ENCODE measurements around the gene ACADSB.

ACADSB gene

GRCh38 chr10:122992031-122992585 is 16.7 kb upstream of the ACADSB start:
- H3K36me3 Mint-ChIP-seq = peaks cover 13% of the 10 kb centered on the region
- no peak overlapping the region for H3K27ac Mint-ChIP-seq
- ATAC-seq (ENCODE audit: low read depth) (no peak), DNase-seq (ENCODE audit: low spot score in 2 of 2) (no peak)
- no peaks in the 10 kb centered on the region for H3K27me3 Mint-ChIP-seq
- H3K9me3 Mint-ChIP-seq = no peaks in the 10 kb centered on the region
- H3K4me1 Mint-ChIP-seq = peaks cover 3% of the 10 kb centered on the region
- H3K4me3 Mint-ChIP-seq = no peak overlapping the region

- no peak overlapping the region for H3K4me3 Mint-ChIP-seq
- H3K4me1 Mint-ChIP-seq = peaks cover 3% of the 10 kb centered on the region
- DNase-seq (ENCODE audit: low spot score in 2 of 2) (no peak), ATAC-seq (ENCODE audit: low read depth) (no peak)
- H3K36me3 Mint-ChIP-seq = peaks cover 10% of the 10 kb centered on the region
- H3K27ac Mint-ChIP-seq = no peak overlapping the region
- no peaks in the 10 kb centered on the region for H3K9me3 Mint-ChIP-seq
- no peaks in the 10 kb centered on the region for H3K27me3 Mint-ChIP-seq
These were observed 14.9 kb upstream of the ACADSB start for GRCh38 chr10:122993797-122994336.

GRCh38 chr10:122995936-122996335 is 12.9 kb upstream of the ACADSB start:
- H3K36me3 Mint-ChIP-seq = peaks cover 10% of the 10 kb centered on the region
- no peaks in the 10 kb centered on the region for H3K9me3 Mint-ChIP-seq
- no peak for DNase-seq (ENCODE audit: low spot score in 2 of 2)
- no peak overlapping the region for H3K4me3 Mint-ChIP-seq
- H3K4me1 Mint-ChIP-seq = peaks cover 13% of the 10 kb centered on the region
- H3K27me3 Mint-ChIP-seq = no peaks in the 10 kb centered on the region
- H3K27ac Mint-ChIP-seq = no peak overlapping the region
- ATAC-seq (ENCODE audit: low read depth) = no peak

GRCh38 chr10:122997864-122998263 is 10.9 kb upstream of the ACADSB start:
- Mint-ChIP-seq H3K4me1 (peaks cover 21% of the 10 kb centered on the region), H3K9me3 (no peaks in the 10 kb centered on the region), H3K27ac (peak overlapping the region; percentile 28), H3K36me3 (peaks cover 14% of the 10 kb centered on the region), H3K27me3 (no peaks in the 10 kb centered on the region), H3K4me3 (no peak overlapping the region)
- no peak for ATAC-seq (ENCODE audit: low read depth)
- DNase-seq (ENCODE audit: low spot score in 2 of 2) = no peak

GRCh38 chr10:122998360-122998917 is 10.4 kb upstream of the ACADSB start:
- H3K27ac Mint-ChIP-seq = peak overlapping the region; percentile 28
- no peak for ATAC-seq (ENCODE audit: low read depth)
- no peak for DNase-seq (ENCODE audit: low spot score in 2 of 2)
- H3K9me3 Mint-ChIP-seq = no peaks in the 10 kb centered on the region
- no peak overlapping the region for H3K4me3 Mint-ChIP-seq
- peaks cover 21% of the 10 kb centered on the region for H3K4me1 Mint-ChIP-seq
- no peaks in the 10 kb centered on the region for H3K27me3 Mint-ChIP-seq
- H3K36me3 Mint-ChIP-seq = peaks cover 14% of the 10 kb centered on the region

GRCh38 chr10:122998934-122999333 is 9.9 kb upstream of the ACADSB start:
- peaks cover 24% of the 10 kb centered on the region for H3K4me1 Mint-ChIP-seq
- H3K4me3 Mint-ChIP-seq = no peak overlapping the region
- H3K36me3 Mint-ChIP-seq = peaks cover 13% of the 10 kb centered on the region
- DNase-seq (ENCODE audit: low spot score in 2 of 2) = no peak
- no peak for ATAC-seq (ENCODE audit: low read depth)
- no peaks in the 10 kb centered on the region for H3K9me3 Mint-ChIP-seq
- H3K27ac Mint-ChIP-seq = peak overlapping the region; percentile 28
- H3K27me3 Mint-ChIP-seq = no peaks in the 10 kb centered on the region

- H3K4me1 Mint-ChIP-seq = peaks cover 24% of the 10 kb centered on the region
- H3K27ac Mint-ChIP-seq = peak overlapping the region; percentile 68
- no peak overlapping the region for H3K4me3 Mint-ChIP-seq
These were observed 9.5 kb upstream of the ACADSB start for GRCh38 chr10:122999347-122999746.

GRCh38 chr10:123000155-123000554 is 8.7 kb upstream of the ACADSB start:
- DNase-seq (ENCODE audit: low spot score in 2 of 2) (no peak), ATAC-seq (ENCODE audit: low read depth) (no peak)
- Mint-ChIP-seq H3K27ac (peak overlapping the region; percentile 68), H3K4me1 (peaks cover 23% of the 10 kb centered on the region), H3K4me3 (no peak overlapping the region), H3K9me3 (no peaks in the 10 kb centered on the region), H3K27me3 (no peaks in the 10 kb centered on the region), H3K36me3 (peaks cover 9% of the 10 kb centered on the region)

More at GRCh38 chr10:122999347-122999746, 9.5 kb upstream of the ACADSB start:
- Mint-ChIP-seq H3K9me3 (no peaks in the 10 kb centered on the region), H3K27me3 (no peaks in the 10 kb centered on the region), H3K36me3 (peaks cover 10% of the 10 kb centered on the region)
- no peak for ATAC-seq (ENCODE audit: low read depth)
- DNase-seq (ENCODE audit: low spot score in 2 of 2) = no peak

GRCh38 chr10:123001370-123001769 is 7.4 kb upstream of the ACADSB start:
- H3K36me3 Mint-ChIP-seq = peaks cover 4% of the 10 kb centered on the region
- no peak for ATAC-seq (ENCODE audit: low read depth)
- H3K9me3 Mint-ChIP-seq = no peaks in the 10 kb centered on the region
- H3K27me3 Mint-ChIP-seq = no peaks in the 10 kb centered on the region
- peaks cover 25% of the 10 kb centered on the region for H3K4me1 Mint-ChIP-seq
- no peak overlapping the region for H3K4me3 Mint-ChIP-seq
- DNase-seq (ENCODE audit: low spot score in 2 of 2) = no peak
- H3K27ac Mint-ChIP-seq = no peak overlapping the region

- DNase-seq (ENCODE audit: low spot score in 2 of 2) = no peak
- Mint-ChIP-seq H3K27me3 (no peaks in the 10 kb centered on the region), H3K9me3 (no peaks in the 10 kb centered on the region), H3K4me3 (no peak overlapping the region), H3K4me1 (peaks cover 33% of the 10 kb centered on the region), H3K36me3 (peaks cover 7% of the 10 kb centered on the region), H3K27ac (no peak overlapping the region)
- no peak for ATAC-seq (ENCODE audit: low read depth)
These were observed 4.5 kb upstream of the ACADSB start for GRCh38 chr10:123004298-123004697.

GRCh38 chr10:123007558-123008354 is 1.1 kb upstream of the ACADSB start:
- Mint-ChIP-seq H3K9me3 (no peaks in the 10 kb centered on the region), H3K4me3 (peak overlapping the region; percentile 98), H3K36me3 (peaks cover 3% of the 10 kb centered on the region), H3K4me1 (peaks cover 22% of the 10 kb centered on the region), H3K27ac (peak overlapping the region; percentile 99), H3K27me3 (no peaks in the 10 kb centered on the region)
- ATAC-seq (ENCODE audit: low read depth) (peak; percentile 14), DNase-seq (ENCODE audit: low spot score in 2 of 2) (peak in 1 of 2 donors; percentile 14)

GRCh38 chr10:123009105-123009820 is 457 bp downstream of the ACADSB start:
- H3K27ac Mint-ChIP-seq = peak overlapping the region; percentile 99
- H3K4me1 Mint-ChIP-seq = peaks cover 19% of the 10 kb centered on the region
- no peak for ATAC-seq (ENCODE audit: low read depth)
- no peaks in the 10 kb centered on the region for H3K9me3 Mint-ChIP-seq
- peak overlapping the region; percentile 98 for H3K4me3 Mint-ChIP-seq
- no peaks in the 10 kb centered on the region for H3K27me3 Mint-ChIP-seq
- peaks cover 5% of the 10 kb centered on the region for H3K36me3 Mint-ChIP-seq
- DNase-seq (ENCODE audit: low spot score in 2 of 2) = peak in 1 of 2 donors; percentile 5

- no peak for DNase-seq (ENCODE audit: low spot score in 2 of 2)
- Mint-ChIP-seq H3K27ac (no peak overlapping the region), H3K36me3 (peaks cover 11% of the 10 kb centered on the region), H3K4me3 (no peak overlapping the region), H3K4me1 (peaks cover 17% of the 10 kb centered on the region), H3K9me3 (no peaks in the 10 kb centered on the region), H3K27me3 (no peaks in the 10 kb centered on the region)
- no peak for ATAC-seq (ENCODE audit: low read depth)
These were observed 3.2 kb downstream of the ACADSB start for GRCh38 chr10:123011987-123012386.
